ENCODE results near the gene MYH3.

Gene MYH3

DNA sequence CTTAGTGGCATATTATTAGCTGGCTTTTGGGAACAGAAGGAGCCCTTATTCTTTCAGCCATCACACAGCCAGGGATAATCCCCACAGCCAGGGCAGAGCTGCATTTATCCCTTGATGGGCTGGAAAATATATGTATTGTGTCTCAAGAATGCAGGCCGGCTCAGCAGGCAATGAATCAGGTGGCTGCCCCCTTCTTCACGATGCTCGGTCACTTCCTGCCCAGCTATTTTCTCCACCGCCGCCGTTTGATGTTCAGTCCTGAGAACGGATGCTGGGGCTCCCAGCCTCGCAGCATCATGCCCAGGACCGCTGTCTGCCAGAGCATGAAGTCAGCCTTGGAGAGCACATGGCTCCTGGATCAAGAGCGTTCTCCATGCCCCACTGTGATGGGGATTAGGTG lies 4.3 kb upstream of the MYH3 start:
- Histone ChIP-seq H3K27ac (ENCODE audit: low read length) (no peak overlapping the region), H4K20me1 (ENCODE audit: insufficient read depth, low read length) (no peaks in the 10 kb centered on the region), H3K4me3 (ENCODE audit: low read length) (no peak overlapping the region), H3K9me3 (ENCODE audit: insufficient read depth, low read length) (no peaks in the 10 kb centered on the region), H3K4me2 (ENCODE audit: low read length) (no peak overlapping the region), H3K79me2 (ENCODE audit: low read length) (no peaks in the 10 kb centered on the region), H3K4me1 (ENCODE audit: low read length) (no peaks in the 10 kb centered on the region), H3K9ac (ENCODE audit: low read length) (no peak overlapping the region), H2AFZ (ENCODE audit: low read depth, low read length) (no peak overlapping the region), H3K27me3 (ENCODE audit: low read depth, low read length) (no peaks in the 10 kb centered on the region), H3K36me3 (replicated peaks; ENCODE audit: low read depth, low read length) (no peaks in the 10 kb centered on the region)
- no peak for TF ChIP-seq EZH2phosphoT487 (IDR thresholded peaks at IDR 0.05; ENCODE audit: low read depth)
- TF ChIP-seq, protein P1, sequence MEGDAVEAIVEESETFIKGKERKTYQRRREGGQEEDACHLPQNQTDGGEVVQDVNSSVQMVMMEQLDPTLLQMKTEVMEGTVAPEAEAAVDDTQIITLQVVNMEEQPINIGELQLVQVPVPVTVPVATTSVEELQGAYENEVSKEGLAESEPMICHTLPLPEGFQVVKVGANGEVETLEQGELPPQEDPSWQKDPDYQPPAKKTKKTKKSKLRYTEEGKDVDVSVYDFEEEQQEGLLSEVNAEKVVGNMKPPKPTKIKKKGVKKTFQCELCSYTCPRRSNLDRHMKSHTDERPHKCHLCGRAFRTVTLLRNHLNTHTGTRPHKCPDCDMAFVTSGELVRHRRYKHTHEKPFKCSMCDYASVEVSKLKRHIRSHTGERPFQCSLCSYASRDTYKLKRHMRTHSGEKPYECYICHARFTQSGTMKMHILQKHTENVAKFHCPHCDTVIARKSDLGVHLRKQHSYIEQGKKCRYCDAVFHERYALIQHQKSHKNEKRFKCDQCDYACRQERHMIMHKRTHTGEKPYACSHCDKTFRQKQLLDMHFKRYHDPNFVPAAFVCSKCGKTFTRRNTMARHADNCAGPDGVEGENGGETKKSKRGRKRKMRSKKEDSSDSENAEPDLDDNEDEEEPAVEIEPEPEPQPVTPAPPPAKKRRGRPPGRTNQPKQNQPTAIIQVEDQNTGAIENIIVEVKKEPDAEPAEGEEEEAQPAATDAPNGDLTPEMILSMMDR (IDR thresholded peaks at IDR 0.05; ENCODE audit: low read depth, low read length): no peak

DNA sequence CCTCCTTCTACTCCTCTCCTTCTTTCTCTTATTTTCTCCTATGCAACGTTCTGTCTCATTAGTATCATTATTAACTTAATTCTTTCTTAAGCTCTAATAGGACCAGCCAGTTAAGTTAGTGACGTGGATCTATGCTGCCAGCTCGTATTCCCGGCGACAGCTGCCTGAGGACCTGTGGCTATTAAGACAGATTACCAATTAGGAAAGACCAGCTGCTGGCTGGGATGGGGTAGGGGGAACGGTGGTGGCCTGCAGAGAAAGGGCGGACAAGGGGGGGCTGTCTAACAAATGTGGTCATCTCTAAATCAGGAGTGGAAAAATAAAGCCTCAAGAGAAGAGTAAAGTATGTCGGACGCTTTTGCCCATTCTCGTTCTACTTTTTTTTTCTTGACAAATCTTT lies 770 bp upstream of the MYH3 start:
- TF ChIP-seq EZH2phosphoT487 (IDR thresholded peaks at IDR 0.05; ENCODE audit: low read depth): no peak
- TF ChIP-seq, protein P1 (IDR thresholded peaks at IDR 0.05; ENCODE audit: low read depth, low read length): no peak
- no peaks in the 10 kb centered on the region for H3K27me3 ChIP-seq (ENCODE audit: low read depth, low read length)
- H3K4me2 ChIP-seq (ENCODE audit: low read length): no peak overlapping the region

GRCh38 chr17:10653987-10654386 lies 3.1 kb downstream of the MYH3 start:
- no peaks in the 10 kb centered on the region for H3K9me3 ChIP-seq (ENCODE audit: insufficient read depth, low read length)
- no peaks in the 10 kb centered on the region for H3K27me3 ChIP-seq (ENCODE audit: low read depth, low read length)
- no peaks in the 10 kb centered on the region for H4K20me1 ChIP-seq (ENCODE audit: insufficient read depth, low read length)
- H3K79me2 ChIP-seq (ENCODE audit: low read length): no peaks in the 10 kb centered on the region
- H3K4me2 ChIP-seq (ENCODE audit: low read length): no peak overlapping the region
- H3K36me3 ChIP-seq (replicated peaks; ENCODE audit: low read depth, low read length): no peaks in the 10 kb centered on the region
- no peak overlapping the region for H2AFZ ChIP-seq (ENCODE audit: low read depth, low read length)
- no peak overlapping the region for H3K4me3 ChIP-seq (ENCODE audit: low read length)
- H3K4me1 ChIP-seq (ENCODE audit: low read length): no peaks in the 10 kb centered on the region
- no peak for TF ChIP-seq EZH2phosphoT487 (IDR thresholded peaks at IDR 0.05; ENCODE audit: low read depth)
- TF ChIP-seq, protein P1 (IDR thresholded peaks at IDR 0.05; ENCODE audit: low read depth, low read length): no peak
- no peak overlapping the region for H3K9ac ChIP-seq (ENCODE audit: low read length)
- no peak overlapping the region for H3K27ac ChIP-seq (ENCODE audit: low read length)

More for the DNA sequence above, 770 bp upstream of the MYH3 start:
- H3K27ac ChIP-seq (ENCODE audit: low read length): no peak overlapping the region
- H3K79me2 ChIP-seq (ENCODE audit: low read length): no peaks in the 10 kb centered on the region
- no peaks in the 10 kb centered on the region for H3K4me1 ChIP-seq (ENCODE audit: low read length)
- no peaks in the 10 kb centered on the region for H3K9me3 ChIP-seq (ENCODE audit: insufficient read depth, low read length)
- no peaks in the 10 kb centered on the region for H3K36me3 ChIP-seq (replicated peaks; ENCODE audit: low read depth, low read length)
- no peak overlapping the region for H3K4me3 ChIP-seq (ENCODE audit: low read length)
- no peak overlapping the region for H2AFZ ChIP-seq (ENCODE audit: low read depth, low read length)
- no peaks in the 10 kb centered on the region for H4K20me1 ChIP-seq (ENCODE audit: insufficient read depth, low read length)
- H3K9ac ChIP-seq (ENCODE audit: low read length): no peak overlapping the region

GRCh38 chr17:10652984-10653659 lies 4.0 kb downstream of the MYH3 start:
- no peak overlapping the region for H3K27ac ChIP-seq (ENCODE audit: low read length)
- no peaks in the 10 kb centered on the region for H3K79me2 ChIP-seq (ENCODE audit: low read length)
- H3K4me3 ChIP-seq (ENCODE audit: low read length): no peak overlapping the region
- H3K4me2 ChIP-seq (ENCODE audit: low read length): no peak overlapping the region
- TF ChIP-seq, protein P1 (IDR thresholded peaks at IDR 0.05; ENCODE audit: low read depth, low read length): no peak
- TF ChIP-seq EZH2phosphoT487 (IDR thresholded peaks at IDR 0.05; ENCODE audit: low read depth): no peak
- no peaks in the 10 kb centered on the region for H3K36me3 ChIP-seq (replicated peaks; ENCODE audit: low read depth, low read length)
- H4K20me1 ChIP-seq (ENCODE audit: insufficient read depth, low read length): no peaks in the 10 kb centered on the region
- H2AFZ ChIP-seq (ENCODE audit: low read depth, low read length): no peak overlapping the region
- H3K9ac ChIP-seq (ENCODE audit: low read length): no peak overlapping the region
- no peaks in the 10 kb centered on the region for H3K9me3 ChIP-seq (ENCODE audit: insufficient read depth, low read length)
- H3K27me3 ChIP-seq (ENCODE audit: low read depth, low read length): no peaks in the 10 kb centered on the region
- no peaks in the 10 kb centered on the region for H3K4me1 ChIP-seq (ENCODE audit: low read length)
